ENCODE data around the gene CHCT1. TPM values are rescaled to one million over a fixed set of nuclear protein-coding genes. Genes with fewer than 3 reads are reported as not detected.

The CHCT1 gene
- polyA plus RNA-seq, 1 donor (not counting 4 experiments of a cell fraction or from before 2014, with no cell fraction given): not detected

DNA sequence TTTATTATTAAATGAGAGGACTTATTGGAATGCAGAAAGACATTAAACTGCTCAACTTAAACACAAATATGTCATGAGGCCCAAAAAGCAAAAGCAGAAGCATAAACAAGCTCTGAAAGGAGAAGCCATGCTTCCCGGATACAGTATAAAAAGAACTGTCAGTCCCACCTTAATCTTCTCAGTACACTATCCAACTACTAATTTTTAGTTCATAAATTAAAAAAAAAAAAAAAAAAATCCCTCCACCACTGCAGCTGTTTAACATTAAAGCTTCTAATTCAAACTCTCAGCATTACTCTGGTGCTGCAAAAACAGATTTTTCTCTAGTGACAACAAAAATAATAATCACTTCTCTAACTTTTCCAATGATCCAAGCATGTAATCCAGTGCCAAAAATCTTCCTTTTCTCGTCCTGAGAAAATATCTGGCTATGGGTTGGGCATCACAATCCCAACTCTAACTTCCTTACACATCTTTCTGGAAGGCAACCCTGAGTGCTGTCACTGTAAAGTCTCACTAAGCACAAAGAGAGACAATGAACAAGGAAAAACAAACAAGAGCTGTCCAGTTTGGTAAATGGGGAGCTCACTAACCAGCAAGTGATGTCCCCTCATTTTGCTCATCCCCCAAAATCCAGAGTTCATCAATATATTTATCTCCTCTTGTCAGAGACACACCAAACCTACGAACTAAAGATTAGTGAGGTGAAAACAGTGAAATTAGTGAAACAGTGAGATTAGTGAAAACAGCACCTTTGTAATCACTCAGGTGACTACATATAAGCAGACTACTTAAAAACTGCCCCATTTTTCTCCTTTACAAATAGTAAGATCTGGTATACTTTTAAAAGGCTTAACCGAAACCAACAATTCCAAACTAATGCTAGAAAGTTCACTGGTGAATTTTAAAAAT lies 35.9 kb upstream of the CHCT1 start:
- no peaks in the 10 kb centered on the region for H3K9me1 ChIP-seq (ENCODE audit: control insufficient read depth, extremely low read depth, insufficient read depth, low read length)
- DNase-seq (ENCODE audit: low read depth, low spot score) (no peak), FAIRE-seq (no peak)
- no peak overlapping the region for H3K4me2 ChIP-seq (ENCODE audit: control insufficient read depth, extremely low read depth, insufficient read depth, low read depth, low read length)
- H2AFZ ChIP-seq (ENCODE audit: control insufficient read depth, low read length): no peak overlapping the region
- H3K36me3 ChIP-seq (ENCODE audit: control insufficient read depth in 2 of 2, extremely low read depth in 1 of 2, insufficient read depth in 2 of 2, low read length in 2 of 2): no peaks in the 10 kb centered on the region
- dilution Hi-C loops (cut with MboI; ENCODE audit: extremely low pct_ligation_motif_present, low sequenced_read_pairs): no loop called here
- H3K4me1 ChIP-seq (ENCODE audit: control insufficient read depth, extremely low read depth, insufficient read depth, low read length): peaks cover 23% of the 10 kb centered on the region
- no peaks in the 10 kb centered on the region for H3K27me3 ChIP-seq (ENCODE audit: control insufficient read depth, extremely low read depth, insufficient read depth, low read length)
- H3K9me3 ChIP-seq (ENCODE audit: control insufficient read depth, low read depth, low read length): no peaks in the 10 kb centered on the region
- H3K4me3 ChIP-seq (ENCODE audit: control insufficient read depth in 2 of 3, extremely low read depth in 1 of 3, insufficient read depth in 2 of 3, low read depth in 1 of 3, low read length in 3 of 3): no peak overlapping the region
- H3K27ac ChIP-seq (ENCODE audit: control insufficient read depth, insufficient read depth, low read length): no peak overlapping the region
- peaks cover 91% of the 10 kb centered on the region for H3K79me2 ChIP-seq (ENCODE audit: control insufficient read depth, insufficient read depth, low read length)
- H4K20me1 ChIP-seq (ENCODE audit: control insufficient read depth, extremely low read depth, insufficient read depth, low read length): no peaks in the 10 kb centered on the region
- TF ChIP-seq CTCF (optimal IDR thresholded peaks at IDR 0.05 in 1 of 3, IDR thresholded peaks at IDR 0.05 in 1 of 3, conservative IDR thresholded peaks at IDR 0.05 in 1 of 3; ENCODE audit: extremely low read depth in 1 of 3, insufficient read depth in 2 of 3, low read length in 3 of 3) (no peak), EZH2 (IDR thresholded peaks at IDR 0.05; ENCODE audit: low read length) (no peak)
- H3K9ac ChIP-seq (ENCODE audit: control insufficient read depth, extremely low read depth, insufficient read depth, low read length): no peak overlapping the region

DNA sequence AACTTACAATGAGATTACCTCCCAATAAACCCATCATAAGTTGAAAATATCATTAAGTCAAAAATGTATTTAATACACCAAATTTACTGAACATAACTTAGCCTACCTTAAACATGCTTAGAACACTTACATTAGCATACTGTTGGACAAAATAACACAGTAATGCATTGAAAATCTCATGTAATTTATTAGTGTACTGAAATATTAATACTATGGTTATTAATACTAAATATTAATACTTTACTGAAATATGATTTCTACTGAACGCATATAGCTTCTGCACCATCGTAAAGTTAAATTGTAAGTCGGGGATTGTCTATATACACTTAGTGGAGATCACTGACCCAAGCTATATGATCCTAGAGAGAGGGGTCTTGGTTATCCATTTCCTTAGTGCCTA lies 34.6 kb upstream of the CHCT1 start:
- FAIRE-seq (no peak), DNase-seq (ENCODE audit: low read depth, low spot score) (no peak)
- Histone ChIP-seq H3K4me2 (ENCODE audit: control insufficient read depth, extremely low read depth, insufficient read depth, low read depth, low read length) (no peak overlapping the region), H3K4me3 (ENCODE audit: control insufficient read depth in 2 of 3, extremely low read depth in 1 of 3, insufficient read depth in 2 of 3, low read depth in 1 of 3, low read length in 3 of 3) (no peak overlapping the region), H3K9me1 (ENCODE audit: control insufficient read depth, extremely low read depth, insufficient read depth, low read length) (no peaks in the 10 kb centered on the region), H3K36me3 (ENCODE audit: control insufficient read depth in 2 of 2, extremely low read depth in 1 of 2, insufficient read depth in 2 of 2, low read length in 2 of 2) (no peaks in the 10 kb centered on the region), H2AFZ (ENCODE audit: control insufficient read depth, low read length) (no peak overlapping the region), H3K4me1 (ENCODE audit: control insufficient read depth, extremely low read depth, insufficient read depth, low read length) (peaks cover 23% of the 10 kb centered on the region), H3K79me2 (ENCODE audit: control insufficient read depth, insufficient read depth, low read length) (peaks cover 87% of the 10 kb centered on the region), H3K27ac (ENCODE audit: control insufficient read depth, insufficient read depth, low read length) (no peak overlapping the region), H3K9ac (ENCODE audit: control insufficient read depth, extremely low read depth, insufficient read depth, low read length) (no peak overlapping the region), H4K20me1 (ENCODE audit: control insufficient read depth, extremely low read depth, insufficient read depth, low read length) (no peaks in the 10 kb centered on the region), H3K9me3 (ENCODE audit: control insufficient read depth, low read depth, low read length) (no peaks in the 10 kb centered on the region), H3K27me3 (ENCODE audit: control insufficient read depth, extremely low read depth, insufficient read depth, low read length) (no peaks in the 10 kb centered on the region)
- TF ChIP-seq CTCF (optimal IDR thresholded peaks at IDR 0.05 in 1 of 3, IDR thresholded peaks at IDR 0.05 in 1 of 3, conservative IDR thresholded peaks at IDR 0.05 in 1 of 3; ENCODE audit: extremely low read depth in 1 of 3, insufficient read depth in 2 of 3, low read length in 3 of 3) (no peak), EZH2 (IDR thresholded peaks at IDR 0.05; ENCODE audit: low read length) (no peak)
- dilution Hi-C loops (cut with MboI; ENCODE audit: extremely low pct_ligation_motif_present, low sequenced_read_pairs): no loop called here

Measured in keratinocyte (primary cell).